Measurements from ENCODE around the gene RECQL5. TPM values are rescaled to one million over a fixed set of nuclear protein-coding genes. Genes with fewer than 3 reads are reported as not detected.

RECQL5 gene
- polyA plus RNA-seq, 2 of the 4 experiments (the other 2 are of a cell fraction) = 22.7 to 39.9 TPM

GRCh38 chr17:75628425-75628824 is 38.5 kb downstream of the RECQL5 start:
- ChIA-PET POLR2A (interaction anchor here (0.6 kb wide), 1 partner anchor 36 kb away, joined by 3 read pairs; no protein-coding TSS in a partner anchor), CTCF (interaction anchor here (0.7 to 51.3 kb wide), 10 partner anchors 5 to 268 kb away, joined by 3 to 2254 read pairs (median 86); partner anchors contain the start of genes GALK1, MYO15B, RECQL5 and SAP30BP)
- H3K9me3 ChIP-seq = no peaks in the 10 kb centered on the region
- no peak overlapping the region for H3K27ac ChIP-seq
- FAIRE-seq (no peak), ATAC-seq (no peak), DNase-seq (ENCODE audit: low read depth in 1 of 2, low spot score in 1 of 2) (no peak)
- no peak for TF ChIP-seq NFE2L2 (conservative IDR thresholded peaks at IDR 0.05; ENCODE audit: low read length)
- no peak for TF ChIP-seq HDAC2 (IDR thresholded peaks at IDR 0.05)
- TF ChIP-seq, protein P1, sequence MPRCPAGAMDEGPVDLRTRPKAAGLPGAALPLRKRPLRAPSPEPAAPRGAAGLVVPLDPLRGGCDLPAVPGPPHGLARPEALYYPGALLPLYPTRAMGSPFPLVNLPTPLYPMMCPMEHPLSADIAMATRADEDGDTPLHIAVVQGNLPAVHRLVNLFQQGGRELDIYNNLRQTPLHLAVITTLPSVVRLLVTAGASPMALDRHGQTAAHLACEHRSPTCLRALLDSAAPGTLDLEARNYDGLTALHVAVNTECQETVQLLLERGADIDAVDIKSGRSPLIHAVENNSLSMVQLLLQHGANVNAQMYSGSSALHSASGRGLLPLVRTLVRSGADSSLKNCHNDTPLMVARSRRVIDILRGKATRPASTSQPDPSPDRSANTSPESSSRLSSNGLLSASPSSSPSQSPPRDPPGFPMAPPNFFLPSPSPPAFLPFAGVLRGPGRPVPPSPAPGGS (IDR thresholded peaks at IDR 0.05) = no peak
- TF ChIP-seq CEBPB (IDR thresholded peaks at IDR 0.05) = no peak
- TF ChIP-seq NR3C1 (IDR thresholded peaks at IDR 0.05) = no peak
- no peak for TF ChIP-seq SMC3 (IDR thresholded peaks at IDR 0.05)
- no peak for TF ChIP-seq RNF2 (IDR thresholded peaks at IDR 0.05; ENCODE audit: borderline replicate concordance, low read depth)
- no peak overlapping the region for H3K4me2 ChIP-seq
- 83% methylated on average over 6 of the region's 6 CpGs for WGBS (ENCODE audit: missing lambda C conversion rate)
- peaks cover 10% of the 10 kb centered on the region for H3K4me1 ChIP-seq
- no peak overlapping the region for H3K4me3 ChIP-seq

DNA sequence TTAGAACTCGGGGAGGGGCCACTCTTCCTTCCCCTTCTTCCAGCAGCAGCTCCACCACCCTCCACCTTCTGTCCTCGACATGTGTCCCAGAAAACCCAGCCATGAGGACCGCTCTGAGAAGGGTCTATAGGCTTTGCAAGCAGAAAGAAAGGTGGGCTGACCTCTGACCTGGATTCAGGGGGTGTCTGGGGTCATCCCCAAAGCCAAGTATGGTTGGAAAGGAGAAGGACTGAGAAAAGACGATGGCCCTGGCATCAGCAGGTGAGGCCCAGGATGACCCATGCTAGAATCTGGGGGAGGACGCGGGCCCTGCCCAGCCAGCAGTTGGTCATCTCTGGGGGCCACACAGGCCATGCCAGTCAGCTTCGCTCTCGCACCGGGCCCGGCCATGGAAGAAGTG is 39.9 kb downstream of the RECQL5 start:
- H3K4me3 ChIP-seq = no peak overlapping the region
- H3K27ac ChIP-seq = no peak overlapping the region
- POLR2A ChIA-PET = no interaction called here
- DNase-seq (ENCODE audit: low read depth in 1 of 2, low spot score in 1 of 2) (no peak), FAIRE-seq (no peak), ATAC-seq (no peak)
- TF ChIP-seq GATA3 (IDR thresholded peaks at IDR 0.05; ENCODE audit: borderline replicate concordance) = no peak
- no peak for TF ChIP-seq ZNF302 (CRISPR knock-in tag; IDR thresholded peaks at IDR 0.05)
- TF ChIP-seq JUN (IDR thresholded peaks at IDR 0.05) = no peak
- no peak for TF ChIP-seq PHF8 (IDR thresholded peaks at IDR 0.05; ENCODE audit: borderline replicate concordance, low read depth)
- no peak for TF ChIP-seq CHD2 (IDR thresholded peaks at IDR 0.05; ENCODE audit: low read length, partially characterized antibody)
- no peak for TF ChIP-seq MAZ (IDR thresholded peaks at IDR 0.05; ENCODE audit: borderline replicate concordance, low read depth, low read length)
- TF ChIP-seq TP53 (CRISPR knock-in tag; IDR thresholded peaks at IDR 0.05) = no peak
- TF ChIP-seq, protein P2, sequence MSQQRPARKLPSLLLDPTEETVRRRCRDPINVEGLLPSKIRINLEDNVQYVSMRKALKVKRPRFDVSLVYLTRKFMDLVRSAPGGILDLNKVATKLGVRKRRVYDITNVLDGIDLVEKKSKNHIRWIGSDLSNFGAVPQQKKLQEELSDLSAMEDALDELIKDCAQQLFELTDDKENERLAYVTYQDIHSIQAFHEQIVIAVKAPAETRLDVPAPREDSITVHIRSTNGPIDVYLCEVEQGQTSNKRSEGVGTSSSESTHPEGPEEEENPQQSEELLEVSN (IDR thresholded peaks at IDR 0.05; ENCODE audit: borderline replicate concordance, low read depth) = no peak
- no peak for TF ChIP-seq HEYL (CRISPR knock-in tag; IDR thresholded peaks at IDR 0.05)
- no peak for TF ChIP-seq EHMT2 (IDR thresholded peaks at IDR 0.05; ENCODE audit: low read depth)
- TF ChIP-seq, protein P1 (IDR thresholded peaks at IDR 0.05) = no peak
- TF ChIP-seq RCOR1 (IDR thresholded peaks at IDR 0.05; ENCODE audit: low read depth, low read length) = no peak
- TF ChIP-seq EP300 (IDR thresholded peaks at IDR 0.05) = no peak
- no peak for TF ChIP-seq FOXS1 (CRISPR knock-in tag; IDR thresholded peaks at IDR 0.05)
- TF ChIP-seq SREBF2 (IDR thresholded peaks at IDR 0.05) = no peak
- CTCF ChIA-PET = interaction anchor here (0.6 to 51.3 kb wide), 7 partner anchors 6 to 343 kb away, joined by 4 to 2254 read pairs (median 926); partner anchors contain the start of genes GALK1, MYO15B, RECQL5 and SAP30BP
- no peak overlapping the region for H3K4me2 ChIP-seq
- no peaks in the 10 kb centered on the region; the same call in 2 of the 3 replicates for H3K4me1 ChIP-seq
- WGBS (ENCODE audit: missing lambda C conversion rate) = 90% methylated on average over 10 of the region's 10 CpGs
- H3K9me3 ChIP-seq = no peaks in the 10 kb centered on the region

DNA sequence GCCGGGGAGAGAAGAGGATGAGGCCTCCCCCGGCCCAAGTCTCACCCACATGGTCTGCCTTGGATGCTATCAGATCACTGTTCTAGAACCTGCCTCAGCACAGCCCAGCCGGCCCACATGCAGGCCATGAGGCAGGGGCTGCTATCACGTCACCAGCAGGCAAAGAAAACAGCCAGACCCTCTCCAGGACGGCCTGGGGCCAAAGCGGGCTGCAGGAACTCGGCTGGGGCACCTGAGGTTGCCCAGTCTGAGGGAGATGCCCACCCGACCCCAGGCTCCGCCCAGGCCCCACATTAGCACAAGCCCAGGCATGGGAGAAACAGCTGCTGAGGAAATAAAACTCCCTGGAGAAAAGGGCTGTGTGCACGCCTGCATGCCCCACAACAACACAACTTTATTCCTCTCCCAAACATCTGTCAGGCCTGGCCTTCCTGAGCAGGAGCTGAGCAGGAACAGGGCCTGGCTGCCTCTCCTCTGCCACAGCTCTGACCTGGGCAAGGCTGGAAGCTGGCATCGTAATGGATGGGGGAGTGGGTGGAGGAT is 40.4 kb downstream of the RECQL5 start:
- H3K9me3 ChIP-seq = no peaks in the 10 kb centered on the region
- 79% methylated on average over 9 of the region's 11 CpGs for WGBS (ENCODE audit: missing lambda C conversion rate)
- FAIRE-seq = no peak
- no peak for DNase-seq (ENCODE audit: low read depth in 1 of 2, low spot score in 1 of 2)
- H3K27ac ChIP-seq = no peak overlapping the region
- CTCF ChIA-PET = interaction anchor here (0.6 to 51.3 kb wide), 10 partner anchors 7 to 342 kb away, joined by 3 to 2254 read pairs (median 14); partner anchors contain the start of genes GALK1, LLGL2, MYO15B and RECQL5
- no peaks in the 10 kb centered on the region; the same call in 2 of the 3 replicates for H3K4me1 ChIP-seq
- no peak overlapping the region for H3K4me3 ChIP-seq
- POLR2A ChIA-PET = no interaction called here
- ATAC-seq = no peak; a peak in 2 of 6 replicates
- no peak overlapping the region for H3K4me2 ChIP-seq
- TF ChIP-seq, protein P2 (IDR thresholded peaks at IDR 0.05; ENCODE audit: borderline replicate concordance, low read depth) = no peak
- no peak for TF ChIP-seq CEBPB (IDR thresholded peaks at IDR 0.05)
- no peak for TF ChIP-seq RNF2 (IDR thresholded peaks at IDR 0.05; ENCODE audit: borderline replicate concordance, low read depth)
- TF ChIP-seq, protein P3, sequence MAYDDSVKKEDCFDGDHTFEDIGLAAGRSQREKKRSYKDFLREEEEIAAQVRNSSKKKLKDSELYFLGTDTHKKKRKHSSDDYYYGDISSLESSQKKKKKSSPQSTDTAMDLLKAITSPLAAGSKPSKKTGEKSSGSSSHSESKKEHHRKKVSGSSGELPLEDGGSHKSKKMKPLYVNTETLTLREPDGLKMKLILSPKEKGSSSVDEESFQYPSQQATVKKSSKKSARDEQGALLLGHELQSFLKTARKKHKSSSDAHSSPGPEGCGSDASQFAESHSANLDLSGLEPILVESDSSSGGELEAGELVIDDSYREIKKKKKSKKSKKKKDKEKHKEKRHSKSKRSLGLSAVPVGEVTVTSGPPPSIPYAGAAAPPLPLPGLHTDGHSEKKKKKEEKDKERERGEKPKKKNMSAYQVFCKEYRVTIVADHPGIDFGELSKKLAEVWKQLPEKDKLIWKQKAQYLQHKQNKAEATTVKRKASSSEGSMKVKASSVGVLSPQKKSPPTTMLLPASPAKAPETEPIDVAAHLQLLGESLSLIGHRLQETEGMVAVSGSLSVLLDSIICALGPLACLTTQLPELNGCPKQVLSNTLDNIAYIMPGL (CRISPR knock-in tag; IDR thresholded peaks at IDR 0.05; ENCODE audit: borderline replicate concordance) = no peak
- TF ChIP-seq HOXB13 (CRISPR knock-in tag; IDR thresholded peaks at IDR 0.05; ENCODE audit: low read depth) = no peak
- TF ChIP-seq MAZ (IDR thresholded peaks at IDR 0.05; ENCODE audit: borderline replicate concordance, low read depth, low read length) = no peak
- TF ChIP-seq TP53 (CRISPR knock-in tag; IDR thresholded peaks at IDR 0.05) = no peak
- TF ChIP-seq SMC3 (IDR thresholded peaks at IDR 0.05) = no peak
- TF ChIP-seq CBX8 (IDR thresholded peaks at IDR 0.05) = no peak
- no peak for TF ChIP-seq HEYL (CRISPR knock-in tag; IDR thresholded peaks at IDR 0.05)
- no peak for TF ChIP-seq NFE2L2 (conservative IDR thresholded peaks at IDR 0.05; ENCODE audit: low read length)
- no peak for TF ChIP-seq HOXA7 (CRISPR knock-in tag; IDR thresholded peaks at IDR 0.05)
- no peak for TF ChIP-seq ZFP36 (IDR thresholded peaks at IDR 0.05; ENCODE audit: borderline replicate concordance, partially characterized antibody)
- TF ChIP-seq CHD4 (IDR thresholded peaks at IDR 0.05; ENCODE audit: borderline replicate concordance) = no peak
- no peak for TF ChIP-seq HDAC2 (IDR thresholded peaks at IDR 0.05)

Measured in A549 (cell line).